IMR-90 (cell line): ENCODE results near the gene ZSCAN30. TPM values are rescaled to one million over a fixed set of nuclear protein-coding genes. Genes with fewer than 3 reads are reported as not detected.

ENCODE experiments used
- ATAC-seq: fragments of 200-7000 bp; cut with Tn5 transposase; 2 replicates; pipeline ENCODE4 v1.9.1; 2020; ENCODE audit warnings: low read depth, mild to moderate bottlenecking, moderate library complexity
- BruUV-seq: library from RNA; stranded (reverse); fragments of 400-500 nt; replicated peaks from 2 replicates; lab custom pipeline; 2021; lab: Mats Ljungman, UMichigan
- CTCF ChIA-PET: fragments of 300-600 bp; formaldehyde crosslinking; extraction: SDS; loops from one replicate; lab custom pipeline; 2021; ENCODE audit warnings: antibody characterized with exemption; lab: Yijun Ruan, JAX
- POLR2A ChIA-PET: fragments of 300-600 bp; sonication (Branson Sonifier 250); formaldehyde crosslinking; loops from one replicate; lab custom pipeline; 2022; ENCODE audit warnings: antibody characterized with exemption; ENCODE audit not compliant: unreplicated experiment; lab: Charles Lee
- DNase-seq: peaks from one replicate; pipeline ENCODE4 v3.0.0; 2013
- H2AFZ ChIP-seq: replicated peaks from 2 replicates; pipeline ENCODE3; 2013; ENCODE audit warnings: low read length, mild to moderate bottlenecking; ENCODE audit not compliant: poor library complexity
- H2AK5ac ChIP-seq: 2 replicates; pipeline ENCODE4 v1.6.1; 2013; ENCODE audit warnings: low read depth, low read length, inconsistent platforms
- H2AK9ac ChIP-seq: replicated peaks from 2 replicates; pipeline ENCODE3; 2013; ENCODE audit warnings: mild to moderate bottlenecking, low read depth, low read length, moderate library complexity; ENCODE audit not compliant: poor library complexity
- H2BK120ac ChIP-seq: 2 replicates; pipeline ENCODE4 v1.6.1; 2013; ENCODE audit warnings: low read depth, low read length, inconsistent platforms
- H2BK15ac ChIP-seq: 3 replicates; pipeline ENCODE4 v1.6.1; 2013; ENCODE audit warnings: low read depth, low read length, inconsistent platforms
- H2BK20ac ChIP-seq: 2 replicates; pipeline ENCODE4 v1.6.1; 2013; ENCODE audit warnings: low read depth, mild to moderate bottlenecking, inconsistent platforms, low read length, moderate library complexity
- H2BK5ac ChIP-seq: 2 replicates; pipeline ENCODE4 v1.6.1; 2013; ENCODE audit warnings: mild to moderate bottlenecking, low read depth, low read length, inconsistent platforms; ENCODE audit not compliant: poor library complexity, severe bottlenecking
- H3K14ac ChIP-seq: replicated peaks from 2 replicates; pipeline ENCODE4 v1.6.1; 2013; ENCODE audit warnings: low read depth, low read length, inconsistent platforms
- H3K18ac ChIP-seq: 2 replicates; pipeline ENCODE4 v1.6.1; 2013; ENCODE audit warnings: low read depth, low read length, control low read depth
- H3K23ac ChIP-seq: 2 replicates; pipeline ENCODE4 v1.6.1; 2013; ENCODE audit warnings: low read depth, low read length, inconsistent platforms
- H3K27ac ChIP-seq: 2 replicates; pipeline ENCODE4 v1.5.1; 2013; ENCODE audit warnings: mild to moderate bottlenecking, control low read depth, low read length; ENCODE audit not compliant: insufficient read depth
- H3K27me3 ChIP-seq: 2 replicates; pipeline ENCODE4 v1.6.1; 2013; ENCODE audit warnings: low read length; ENCODE audit not compliant: control insufficient read depth, insufficient read depth
- H3K36me3 ChIP-seq: 2 replicates; pipeline ENCODE4 v1.6.1; 2013; ENCODE audit warnings: low read length, mixed read lengths; ENCODE audit not compliant: control insufficient read depth, insufficient read depth
- H3K4ac ChIP-seq: 2 replicates; pipeline ENCODE4 v1.6.1; 2013; ENCODE audit warnings: low read depth, low read length, inconsistent platforms
- H3K4me1 ChIP-seq: 2 replicates; pipeline ENCODE4 v1.6.1; 2013; ENCODE audit warnings: low read length, mixed read lengths; ENCODE audit not compliant: control insufficient read depth, insufficient read depth
- H3K4me2 ChIP-seq: 2 replicates; pipeline ENCODE4 v1.6.1; 2013; ENCODE audit warnings: low read depth, mild to moderate bottlenecking, control low read depth, low read length, moderate library complexity
- H3K4me3 ChIP-seq: 2 replicates; pipeline ENCODE4 v1.5.1; 2013; ENCODE audit warnings: low read depth, mild to moderate bottlenecking, control low read depth, low read length, moderate library complexity; ENCODE audit not compliant: insufficient read depth
- H3K56ac ChIP-seq: 2 replicates; pipeline ENCODE4 v1.6.1; 2013; ENCODE audit warnings: low read length, inconsistent platforms; ENCODE audit not compliant: insufficient read depth; ENCODE audit errors: extremely low read depth
- H3K79me1 ChIP-seq, 2 experiments: 2 replicates each; pipeline ENCODE4 v1.6.1; 2013; ENCODE audit warnings: low read length in 2 of 2, inconsistent platforms in 1 of 2, low read depth in 1 of 2
- H3K9ac ChIP-seq: 2 replicates; pipeline ENCODE4 v1.6.1; 2013; ENCODE audit warnings: low read depth, low read length, control low read depth
- H3K9me1 ChIP-seq: 2 replicates; pipeline ENCODE4 v1.6.1; 2013; ENCODE audit warnings: low read length, inconsistent platforms; ENCODE audit not compliant: insufficient read depth
- H3K9me3 ChIP-seq: 2 replicates; pipeline ENCODE4 v1.6.1; 2013; ENCODE audit warnings: low read length; ENCODE audit not compliant: control insufficient read depth, insufficient read depth
- H4K20me1 ChIP-seq: 2 replicates; pipeline ENCODE4 v1.6.1; 2013; ENCODE audit warnings: low read length, inconsistent platforms; ENCODE audit not compliant: insufficient read depth
- H4K5ac ChIP-seq: 2 replicates; pipeline ENCODE4 v1.6.1; 2013; ENCODE audit warnings: mild to moderate bottlenecking, low read depth, low read length, control low read depth
- H4K8ac ChIP-seq, 2 experiments: 2 replicates each; pipeline ENCODE4 v1.6.1; 2013; ENCODE audit warnings: low read depth in 2 of 2, low read length in 2 of 2, control low read depth in 1 of 2, inconsistent platforms in 1 of 2
- H4K91ac ChIP-seq: 2 replicates; pipeline ENCODE4 v1.6.1; 2013; ENCODE audit warnings: low read depth, low read length, inconsistent platforms; ENCODE audit not compliant: insufficient read depth
- NFE2L2 ChIP-seq: fragments of 150-350 bp; IDR thresholded peaks from 2 replicates; pipeline ENCODE4 v1.6.1; 2016; ENCODE audit warnings: low read depth, mild to moderate bottlenecking, low read length
- RCOR1 ChIP-seq: IDR thresholded peaks from 2 replicates; pipeline ENCODE4 v1.6.1; 2012; ENCODE audit warnings: mild to moderate bottlenecking, low read length, improper control_type of control experiment; ENCODE audit not compliant: insufficient replicate concordance
- RFX5 ChIP-seq: IDR thresholded peaks from 2 replicates; pipeline ENCODE4 v1.8.0; 2012; ENCODE audit warnings: low read depth, mild to moderate bottlenecking, low read length, moderate library complexity
- WGBS, 2 experiments: methylation state at CpG; one replicate each; pipeline versions ENCODE4 v1.1.5 to v1.1.7; 2013; ENCODE audit warnings: missing lambda C conversion rate in 2 of 2; ENCODE audit not compliant: insufficient read length in 1 of 2; ENCODE audit errors: extremely low coverage in 2 of 2; 5-methylcytosine and 5-hydroxymethylcytosine counted together
- dilution Hi-C: fragments of 300-500 bp; cut with HindIII; formaldehyde crosslinking; loops from one replicate; pipeline ENCODE4 v1.14.3; 2018; ENCODE audit warnings: low sequenced_read_pairs; ENCODE audit not compliant: unreplicated experiment
- in situ Hi-C: fragments of 300-500 bp; cut with MboI; formaldehyde crosslinking; loops from 3 replicates; pipeline ENCODE4 v1.14.3; 2019; ENCODE audit warnings: low sequenced_read_pairs, inconsistent platforms, mixed read lengths
- intact Hi-C: fragments of 100-400 bp; cut with micrococcal nuclease; formaldehyde crosslinking; loops from 2 replicates; pipeline ENCODE4 v1.10.0; 2022
- polyA plus RNA-seq, 3 experiments: library from polyadenylated mRNA; depleted of rRNA; stranded (reverse); fragments of >200 nt; gene quantifications; 2 replicates each; pipeline ENCODE4 v1.2.3, GENCODE V29; 2012; ENCODE audit warnings: low replicate concordance in 1 of 3
- total RNA-seq: library from RNA; depleted of rRNA; stranded (reverse); fragments of >200 nt; gene quantifications from 2 replicates; pipeline ENCODE4 v1.2.3, GENCODE V29; 2012

ZSCAN30 gene
- total and polyA plus RNA-seq, 2 of the 4 experiments (the other 2 are of a cell fraction), result 9.9 to 17.7 TPM

- H3K4me2 ChIP-seq, result no peak overlapping the region
- POLR2A ChIA-PET, result no interaction called here
- H4K91ac ChIP-seq, result no peak overlapping the region
- H2AK5ac ChIP-seq, result no peak overlapping the region
- intact Hi-C loops (no loop called here), in situ Hi-C loops (no loop called here), dilution Hi-C loops (no loop called here)
- H3K9me1 ChIP-seq, result no peaks in the 10 kb centered on the region
- no peak overlapping the region for H2AK9ac ChIP-seq
- H3K27me3 ChIP-seq, result no peaks in the 10 kb centered on the region
- no peak overlapping the region for H2BK15ac ChIP-seq
- H3K56ac ChIP-seq, result no peak overlapping the region
- no peak overlapping the region for H2BK20ac ChIP-seq
- H3K9me3 ChIP-seq, result peaks cover 23% of the 10 kb centered on the region
- TF ChIP-seq RCOR1 (no peak), RFX5 (no peak), NFE2L2 (no peak)
- no peak overlapping the region for H3K18ac ChIP-seq
- H4K8ac ChIP-seq, result no peak overlapping the region
- H3K4me1 ChIP-seq, result no peaks in the 10 kb centered on the region
- H3K4me3 ChIP-seq, result no peak overlapping the region
- no peak overlapping the region for H3K14ac ChIP-seq
- DNase-seq, result no peak
- H3K4ac ChIP-seq, result no peak overlapping the region
- no TSS peak for BruUV-seq
- H3K79me1 ChIP-seq, result peaks cover 6 to 8% of the 10 kb centered on the region in 2 experiments; a peak in 2 of 4 replicates
- H4K20me1 ChIP-seq, result no peaks in the 10 kb centered on the region
- no peak overlapping the region for H3K9ac ChIP-seq
- H4K5ac ChIP-seq, result no peak overlapping the region
- no peak for ATAC-seq
- WGBS, 2 experiments, result no CpG with 5 or more reads among the region's 2 CpGs
- H3K27ac ChIP-seq, result no peak overlapping the region
- H3K23ac ChIP-seq, result no peak overlapping the region
- no peak overlapping the region for H2AFZ ChIP-seq
- H2BK5ac ChIP-seq, result no peak overlapping the region
- no peak overlapping the region for H2BK120ac ChIP-seq
- CTCF ChIA-PET, result no interaction called here
- peaks cover 12% of the 10 kb centered on the region for H3K36me3 ChIP-seq
These were observed 21.2 kb downstream of the ZSCAN30 start for GRCh38 chr18:35268821-35269220.
